ENCODE measurements around the gene ASPSCR1. TPM values are rescaled to one million over a fixed set of nuclear protein-coding genes. Genes with fewer than 3 reads are reported as not detected.

ASPSCR1 gene
- total and polyA plus RNA-seq, 10 of the 15 experiments (the other 5 are each of a cell fraction or from before 2014, with no cell fraction given) = 1.5 to 48.4 (median 25.4) TPM

- Histone ChIP-seq H2AFZ (ENCODE audit: control insufficient read depth, low read depth, low read length) (no peak overlapping the region), H3K9me3 (replicated peaks; ENCODE audit: control insufficient read depth, insufficient read depth, low read length) (no peaks in the 10 kb centered on the region), H3K4me3 (no peak overlapping the region), H3K27me3 (replicated peaks in 1 of 2; ENCODE audit: control insufficient read depth in 2 of 2, insufficient read depth in 2 of 2, low read length in 1 of 2) (peaks cover 8 to 20% of the 10 kb centered on the region in 2 experiments), H3K36me3 (ENCODE audit: control insufficient read depth in 2 of 2, insufficient read depth in 2 of 2, low read length in 1 of 2) (no peaks in the 10 kb centered on the region), H3K4me1 (ENCODE audit: control insufficient read depth, insufficient read depth, low read length) (no peaks in the 10 kb centered on the region), H3K79me2 (ENCODE audit: control insufficient read depth, insufficient read depth, low read length) (no peaks in the 10 kb centered on the region), H3K27ac (ENCODE audit: control insufficient read depth, insufficient read depth) (no peak overlapping the region), H4K20me1 (ENCODE audit: control insufficient read depth, insufficient read depth) (no peaks in the 10 kb centered on the region), H3K9ac (ENCODE audit: control insufficient read depth, insufficient read depth, low read length) (no peak overlapping the region), H3K4me2 (ENCODE audit: control insufficient read depth, insufficient read depth) (no peak overlapping the region)
- ATAC-seq (no peak), DNase-seq (ENCODE audit: low read depth, low spot score) (no peak), FAIRE-seq (no peak)
- in situ Hi-C loops (cut with MboI) (no loop called here), intact Hi-C loops (cut with micrococcal nuclease; ENCODE audit: unreplicated experiment) (loop anchor here (1.0 kb wide), 2 partner anchors 63 to 196 kb away; no protein-coding TSS in a partner anchor)
- WGBS (ENCODE audit: insufficient coverage, insufficient replicate concordance, low lambda C conversion rate, missing lambda C conversion rate) = 68% methylated on average over 15 of the region's 15 CpGs
- ChIA-PET RAD21 (ENCODE audit: unreplicated experiment) (interaction anchor here (0.7 to 3.0 kb wide), 15 partner anchors 9 to 204 kb away, joined by 3 to 68 read pairs (median 4); partner anchors contain the start of genes CENPX, DCXR, LRRC45 and RAC3), CTCF (interaction anchor here (0.7 to 2.3 kb wide), 18 partner anchors 8 to 196 kb away, joined by 3 to 89 read pairs (median 4); partner anchors contain the start of genes CENPX, DCXR, LRRC45 and MAFG), SMC1A (ENCODE audit: uncharacterized antibody, unreplicated experiment) (interaction anchor here (0.9 to 1.3 kb wide), 5 partner anchors 16 to 196 kb away, joined by 4 to 8 read pairs (median 4); partner anchors contain the start of genes CENPX and LRRC45), POLR2A (interaction anchor here (1.0 to 1.6 kb wide), 2 partner anchors 63 to 71 kb away, joined by 3 to 8 read pairs; no protein-coding TSS in a partner anchor)
- no TSS peak for BruUV-seq (replicated peaks)
- TF ChIP-seq USF2 (IDR thresholded peaks at IDR 0.05; ENCODE audit: borderline replicate concordance, low read depth, low read length) = no peak
- TF ChIP-seq CTCF (IDR thresholded peaks at IDR 0.05 in 2 of 3, conservative IDR thresholded peaks at IDR 0.05 in 1 of 3; ENCODE audit: control insufficient read depth in 2 of 3, extremely low read depth in 1 of 3, insufficient read depth in 1 of 3, low read depth in 3 of 3, low read length in 3 of 3) = no peak
- TF ChIP-seq NR2C2 (IDR thresholded peaks at IDR 0.05; ENCODE audit: borderline replicate concordance, control insufficient read depth, insufficient read length, low read depth) = no peak
- no peak for TF ChIP-seq PRDM15 (CRISPR knock-in tag; IDR thresholded peaks at IDR 0.05)
- TF ChIP-seq RELA (IDR thresholded peaks at IDR 0.05; ENCODE audit: borderline replicate concordance, partially characterized antibody) = no peak
- no peak for TF ChIP-seq CUX1 (IDR thresholded peaks at IDR 0.05; ENCODE audit: insufficient replicate concordance, low read depth, low read length)
- no peak for TF ChIP-seq ATF2 (IDR thresholded peaks at IDR 0.05; ENCODE audit: low read length)
These were observed 18.6 kb upstream of the ASPSCR1 start for GRCh38 chr17:81958633-81959342.
